DMS153 (cell line): ENCODE data around the gene CCDC88B.
"Not testable (repeated sequence)": the region's sequence is repeated elsewhere in the genome, so short reads cannot be mapped to it uniquely, and the experiment has no call there.

Source experiments
- DNase-seq: peaks from one replicate; lab custom pipeline; 2025; lab: John Stamatoyannopoulos, UW

CCDC88B gene

DNA sequence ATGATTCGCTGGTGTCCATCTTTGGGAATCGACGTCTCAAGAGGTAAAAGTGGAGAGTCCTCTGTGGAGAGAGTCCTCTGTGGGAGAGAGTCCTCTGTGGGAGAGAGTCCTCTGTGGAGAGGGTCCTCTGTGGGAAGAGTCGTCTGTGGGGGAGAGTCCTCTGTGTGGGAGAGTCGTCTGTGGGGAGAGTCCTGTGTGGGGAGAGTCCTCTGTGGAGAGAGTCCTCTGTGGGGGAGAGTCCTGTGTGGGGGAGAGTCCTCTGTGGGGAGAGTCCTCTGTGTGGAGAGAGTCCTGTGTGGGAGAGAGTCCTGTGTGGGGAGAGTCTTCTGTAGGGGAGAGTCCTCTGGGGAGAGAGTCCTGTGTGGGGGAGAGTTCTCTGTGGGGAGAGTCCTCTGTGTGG, 19.0 kb upstream of the CCDC88B start:
- DNase-seq: no peak

DNA sequence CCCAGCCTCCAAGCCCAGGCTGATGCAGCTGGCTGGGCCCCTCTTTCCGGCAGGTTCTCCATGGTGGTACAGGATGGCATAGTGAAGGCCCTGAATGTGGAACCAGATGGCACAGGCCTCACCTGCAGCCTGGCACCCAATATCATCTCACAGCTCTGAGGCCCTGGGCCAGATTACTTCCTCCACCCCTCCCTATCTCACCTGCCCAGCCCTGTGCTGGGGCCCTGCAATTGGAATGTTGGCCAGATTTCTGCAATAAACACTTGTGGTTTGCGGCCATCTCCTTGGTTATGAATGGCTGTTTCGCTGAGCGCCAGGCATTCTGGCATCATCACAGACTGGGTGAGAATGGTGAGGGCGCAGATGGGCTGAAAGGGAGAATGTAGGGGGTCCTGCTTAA, 18.5 kb upstream of the CCDC88B start:
- no peak for DNase-seq

DNA sequence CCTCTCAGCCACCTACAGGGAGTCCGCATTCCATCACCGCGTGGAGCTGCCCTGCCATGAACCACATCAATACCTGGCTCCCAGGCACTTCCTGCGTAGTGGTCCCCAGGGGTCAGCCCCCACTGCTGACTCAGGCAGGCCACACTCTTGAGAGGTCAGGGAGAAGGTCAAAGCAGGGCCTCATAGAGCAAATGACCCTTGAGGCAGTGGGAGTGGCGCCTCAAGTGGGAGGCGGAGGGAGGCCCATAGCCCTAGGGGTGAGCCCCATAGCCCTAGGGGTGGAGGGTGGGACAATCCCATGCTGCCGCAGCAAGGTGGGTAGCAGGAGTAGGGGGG, 17.1 kb upstream of the CCDC88B start:
- DNase-seq: no peak

DNA sequence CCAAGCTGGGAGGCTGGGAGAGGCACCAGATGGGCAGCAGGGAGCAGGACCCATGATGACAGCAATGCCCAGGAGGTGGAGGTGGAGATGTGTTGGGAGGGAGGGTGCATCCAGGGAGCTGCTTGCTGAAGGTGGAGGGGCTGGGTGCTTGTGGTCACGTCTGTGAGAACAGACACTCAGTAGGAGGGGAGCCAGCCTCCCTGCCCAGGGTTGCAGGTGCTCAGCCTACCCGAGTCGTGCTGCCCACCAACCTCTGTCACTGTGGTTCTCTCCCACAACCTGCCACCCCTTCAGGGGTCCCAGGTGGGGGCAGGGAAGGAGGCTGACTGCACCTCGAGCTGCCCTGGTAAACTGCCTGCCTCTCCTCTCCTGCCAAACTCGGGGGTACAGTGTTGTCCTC, 16.6 kb upstream of the CCDC88B start:
- no peak for DNase-seq

DNA sequence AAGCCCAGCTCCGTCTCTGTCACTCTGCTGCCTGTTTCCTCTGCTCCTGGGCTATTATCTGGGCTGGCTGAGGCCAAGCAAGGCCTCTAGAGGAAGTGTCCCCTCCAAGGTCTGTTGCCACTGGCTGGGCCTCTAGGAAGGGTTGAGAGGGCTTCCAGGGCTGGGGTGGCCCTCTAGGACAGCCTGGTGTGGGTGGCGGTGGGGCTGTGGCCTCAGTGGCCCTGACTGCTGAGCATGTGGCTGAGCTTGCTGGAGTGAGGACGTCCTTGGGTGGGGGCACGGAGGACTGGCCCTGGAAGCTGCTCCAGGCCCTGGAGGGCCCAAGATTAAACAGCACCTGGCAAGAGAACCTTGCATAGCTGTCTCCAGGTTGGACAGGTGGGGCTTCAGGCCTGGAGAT, 16.0 kb upstream of the CCDC88B start:
- DNase-seq: not testable (repeated sequence)

DNA sequence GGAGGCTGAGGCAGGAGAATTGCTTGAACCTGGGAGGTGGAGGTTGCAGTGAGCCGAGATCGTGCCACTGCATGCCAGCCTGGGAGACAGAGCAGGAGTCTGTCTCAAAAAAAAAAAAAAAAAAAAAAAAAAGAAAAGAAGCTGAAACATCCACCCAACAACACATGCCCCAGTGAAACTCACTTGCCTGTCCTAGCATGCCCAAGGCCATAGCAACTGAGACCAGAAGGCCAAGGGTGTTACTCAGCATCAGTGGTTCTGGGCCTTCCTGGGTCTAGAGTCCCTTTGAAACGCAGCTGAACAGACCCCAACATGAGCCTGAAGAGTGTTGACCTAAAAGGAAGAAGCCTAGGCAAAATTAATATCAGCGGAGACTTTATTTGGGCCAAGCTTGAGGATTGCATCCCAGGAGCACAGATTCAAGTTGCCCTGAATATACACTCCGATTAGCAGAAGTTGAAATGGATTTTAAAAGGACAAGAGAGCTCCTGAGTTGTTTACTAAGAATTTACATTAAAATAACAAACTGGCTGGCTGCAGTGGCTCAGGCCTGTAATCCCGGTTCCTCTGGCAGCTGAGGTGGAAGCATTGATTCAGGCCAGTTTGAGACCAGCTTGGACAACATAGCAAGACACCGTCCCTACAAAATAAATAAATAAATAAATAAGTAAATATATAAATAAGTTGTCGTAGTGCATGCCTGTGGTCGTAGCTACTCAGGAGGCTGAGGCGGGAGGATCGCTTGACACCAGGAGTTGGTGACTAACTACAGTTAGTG, 15.1 kb upstream of the CCDC88B start:
- DNase-seq: no peak

DNA sequence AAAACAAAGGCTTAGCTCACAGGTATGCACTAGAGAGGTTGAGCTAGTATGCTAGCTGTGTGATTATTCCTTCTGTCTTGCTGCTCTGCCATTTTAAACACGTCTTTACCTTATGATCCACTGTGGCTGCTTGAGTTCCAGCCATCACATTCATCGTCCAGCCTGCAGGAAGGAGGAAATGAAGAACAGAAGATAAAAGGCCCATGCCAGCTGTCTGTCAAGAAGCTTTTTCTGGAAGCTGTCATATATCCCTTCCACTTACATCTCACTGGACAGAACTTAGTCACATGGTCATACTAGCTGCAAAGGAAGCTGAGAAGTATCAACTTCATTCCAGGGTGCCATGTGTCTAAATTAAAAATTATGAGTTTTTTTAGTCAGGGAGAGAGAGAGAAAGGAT, 12.6 kb upstream of the CCDC88B start:
- no peak for DNase-seq

DNA sequence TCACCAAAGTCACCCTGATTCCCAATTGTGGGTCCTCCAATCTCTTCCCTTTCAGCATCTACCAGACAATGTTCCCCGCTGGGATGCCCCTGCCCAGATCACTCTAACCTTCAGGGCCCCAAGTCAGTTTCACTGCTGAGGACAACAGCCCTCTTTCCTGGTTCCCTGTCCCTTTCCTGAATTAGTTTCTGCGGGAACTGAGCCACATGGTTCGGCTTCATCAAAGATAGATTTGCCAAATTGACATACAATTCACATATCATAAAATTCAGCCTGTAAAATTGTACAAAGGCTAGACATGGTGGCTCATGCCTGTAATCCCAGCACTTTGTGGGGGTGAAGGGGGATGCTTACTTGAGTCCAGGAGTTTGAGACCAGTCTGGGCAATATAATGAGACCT, 12.0 kb upstream of the CCDC88B start:
- DNase-seq: no peak

DNA sequence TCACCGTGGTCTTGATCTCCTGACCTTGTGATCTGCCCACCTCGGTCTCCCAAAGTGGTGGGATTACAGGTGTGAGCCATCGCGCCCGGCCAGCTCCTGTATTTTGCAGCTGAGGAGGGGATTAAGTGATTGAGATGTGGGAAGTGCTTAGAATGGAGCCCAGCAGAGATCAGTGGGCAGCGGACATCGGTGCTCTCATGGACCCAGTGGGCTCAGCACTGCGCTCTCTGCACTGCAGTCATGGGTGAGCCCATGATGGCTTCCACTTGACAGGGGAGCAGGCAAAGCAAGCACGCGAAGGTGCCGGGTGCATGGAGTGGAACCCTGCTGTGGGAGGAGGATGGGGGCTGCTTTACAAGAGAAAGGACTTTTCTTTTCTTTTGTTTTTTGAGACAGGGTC, 9.1 kb upstream of the CCDC88B start:
- DNase-seq: no peak

DNA sequence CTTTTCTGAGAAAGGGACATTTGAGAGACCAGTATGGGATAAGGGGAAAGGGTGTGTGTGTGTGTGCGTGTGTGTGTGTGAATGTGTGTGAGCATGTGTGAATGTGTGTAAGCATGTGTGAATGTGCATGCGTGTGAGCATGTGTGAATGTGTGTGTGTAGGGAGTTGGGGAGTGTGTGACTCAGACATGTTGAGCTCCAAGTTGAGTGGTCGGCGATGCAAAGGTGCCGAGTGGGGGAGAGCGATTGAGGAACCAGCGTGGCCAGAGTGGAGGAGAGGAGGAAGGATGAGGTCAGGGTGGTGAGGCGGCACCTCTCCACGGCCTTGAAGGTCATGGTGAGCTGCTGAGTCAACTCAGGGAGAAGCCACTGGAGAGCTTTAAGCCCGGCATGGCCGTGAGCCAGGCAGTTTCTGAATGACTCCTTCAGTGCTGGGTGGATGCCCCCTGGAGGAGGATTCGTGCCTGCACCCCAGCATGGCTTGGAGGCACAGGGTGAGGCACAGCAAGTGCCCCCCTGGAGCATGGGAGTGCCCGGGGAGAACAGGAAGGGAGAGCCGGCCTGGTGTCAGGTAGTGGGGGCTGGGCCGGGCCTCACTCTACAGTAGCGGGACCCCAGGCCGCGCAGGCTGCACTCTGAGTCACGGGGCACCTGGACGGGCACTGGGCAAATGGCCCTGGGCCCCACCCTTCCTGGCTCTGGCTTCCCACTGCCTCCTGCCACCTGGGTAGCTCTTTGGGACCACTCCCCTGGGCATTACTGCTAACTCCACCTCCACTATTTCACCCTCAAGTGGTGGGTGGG, 8.2 kb upstream of the CCDC88B start:
- peak; percentile 70 for DNase-seq

DNA sequence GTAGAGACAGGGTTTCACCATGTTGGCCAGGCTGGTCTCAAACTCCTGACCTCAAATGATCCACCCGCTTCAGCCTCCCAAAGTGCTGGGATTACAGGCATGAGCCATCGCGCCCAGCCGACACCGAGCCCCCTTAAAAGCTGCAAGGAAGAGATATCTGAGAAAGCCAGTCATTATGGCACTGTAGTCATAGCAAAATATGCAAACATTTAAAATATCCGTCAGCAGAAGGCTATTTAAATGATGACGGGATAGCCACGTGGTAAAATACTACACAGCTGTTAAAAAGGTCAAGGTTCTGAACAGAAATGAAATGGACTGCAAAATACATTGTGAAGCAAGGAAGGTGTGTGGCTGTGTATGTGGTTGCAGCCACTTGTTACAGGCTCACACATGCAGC, 6.4 kb upstream of the CCDC88B start:
- DNase-seq: no peak

DNA sequence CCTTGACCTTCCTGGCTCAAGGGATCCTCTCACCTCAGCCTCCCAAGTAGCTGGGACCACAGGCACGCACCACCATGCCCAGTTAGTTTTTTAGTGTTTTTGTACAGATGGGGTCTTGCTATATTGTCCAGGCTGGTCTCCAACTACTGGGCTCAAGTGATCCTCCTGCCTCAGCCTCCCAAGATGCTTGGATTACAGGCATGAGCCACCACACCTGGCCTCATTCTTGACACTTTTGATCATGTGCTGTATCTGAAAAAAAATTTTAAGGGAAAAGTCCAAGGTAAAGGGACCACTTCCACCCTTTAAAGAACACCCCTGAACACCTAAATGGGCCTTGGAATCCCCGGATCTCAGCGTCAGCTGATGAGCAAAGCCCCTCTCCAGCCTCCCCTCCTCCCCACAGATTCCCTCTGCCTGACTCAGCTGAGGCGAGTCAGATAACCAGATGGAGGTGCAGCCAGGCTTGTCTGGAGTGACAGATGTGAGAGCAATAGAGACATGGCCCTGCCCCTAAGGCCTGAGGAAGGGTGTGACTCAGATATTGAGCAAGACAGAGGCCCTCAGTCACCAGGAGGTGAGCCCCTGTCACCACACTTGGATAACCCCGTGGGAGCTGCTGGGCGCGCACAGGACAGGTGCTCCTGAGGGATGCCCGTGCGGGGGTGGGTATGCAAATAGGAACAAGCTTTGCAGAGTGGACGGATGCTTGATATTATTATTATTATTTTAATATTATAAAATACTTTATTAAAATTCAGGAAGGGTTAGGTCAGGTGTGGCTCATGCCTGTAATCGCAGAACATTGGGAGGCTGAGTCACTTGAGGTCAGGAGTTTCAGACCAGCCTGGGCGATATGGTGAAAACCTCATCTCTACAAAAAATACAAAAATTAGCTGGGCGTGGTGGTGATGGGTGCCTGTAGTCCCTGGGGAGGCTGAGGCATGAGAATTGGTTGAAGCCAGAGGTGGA, 5.0 kb upstream of the CCDC88B start:
- peak; percentile 87 for DNase-seq

DNA sequence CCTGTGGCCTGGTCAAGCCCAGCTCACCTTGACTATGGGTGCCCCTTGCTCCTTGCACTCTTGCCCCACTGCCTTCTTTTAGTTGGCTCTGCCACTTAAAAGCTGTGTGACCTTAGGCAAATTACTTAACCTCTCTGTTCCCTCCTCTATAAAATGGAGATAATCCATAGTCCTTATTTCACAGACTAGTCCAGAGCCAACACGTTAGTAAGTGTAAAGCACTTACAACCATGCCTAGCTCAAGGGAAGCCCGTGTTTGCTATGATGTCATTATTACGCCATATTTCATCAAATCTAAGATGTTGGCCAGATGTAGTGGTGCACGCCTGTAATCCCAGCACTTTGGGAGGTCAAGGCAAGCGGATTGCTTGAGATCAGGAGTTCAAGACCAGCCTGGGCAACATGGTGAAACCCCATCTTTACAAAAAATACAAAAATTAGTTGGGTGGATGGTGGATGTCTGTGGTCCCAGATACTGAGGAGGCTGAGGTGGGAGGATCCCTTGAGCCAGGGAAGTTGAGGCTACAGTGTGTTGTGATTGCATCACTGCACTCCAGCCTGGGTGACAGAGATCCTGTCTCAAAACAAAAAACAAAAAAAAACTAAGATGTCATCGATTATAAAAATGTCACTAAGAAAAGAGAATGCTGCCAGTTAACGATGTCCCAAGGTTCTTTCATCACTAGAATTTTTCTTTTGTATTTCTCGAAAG, 2.3 kb upstream of the CCDC88B start:
- DNase-seq: no peak

DNA sequence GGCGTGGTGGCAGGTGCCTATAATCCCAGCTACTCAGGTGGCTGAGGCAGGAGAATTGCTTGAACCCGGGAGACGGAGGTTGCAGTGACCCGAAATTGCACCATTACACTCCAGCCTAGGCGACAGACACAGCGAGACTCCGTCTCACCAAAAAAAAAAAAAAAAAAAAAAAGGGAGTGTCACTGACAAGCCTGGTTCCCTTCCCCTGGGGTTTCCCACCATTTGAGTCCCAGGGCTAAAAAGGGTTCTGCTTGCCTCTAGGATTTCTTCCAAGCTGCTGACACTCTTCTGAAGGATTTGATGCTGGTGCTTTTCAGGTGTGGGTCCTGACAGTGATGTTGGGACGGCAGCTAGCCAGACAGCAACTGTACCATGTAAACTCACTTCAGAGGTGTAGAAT, 1.3 kb upstream of the CCDC88B start:
- no peak for DNase-seq

DNA sequence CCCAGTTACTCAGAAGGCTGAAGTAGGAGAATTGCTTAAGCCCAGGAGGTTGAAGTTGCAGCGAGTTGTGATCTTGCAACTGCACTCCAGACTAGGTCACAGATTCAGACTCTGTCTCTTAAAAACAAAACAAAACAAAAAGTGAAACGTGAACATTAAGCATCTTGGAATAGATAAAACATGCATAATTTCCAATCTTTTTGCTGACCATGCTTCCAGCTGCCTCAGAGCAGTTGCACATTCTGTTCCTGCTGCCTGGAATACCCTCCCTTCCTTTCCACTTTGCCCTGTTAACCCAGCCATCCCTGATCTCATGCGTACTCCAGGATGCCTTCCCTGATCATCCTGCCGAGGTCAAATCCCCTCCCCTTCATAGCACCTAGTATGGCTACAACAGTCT, 718 bp upstream of the CCDC88B start:
- no peak for DNase-seq

DNA sequence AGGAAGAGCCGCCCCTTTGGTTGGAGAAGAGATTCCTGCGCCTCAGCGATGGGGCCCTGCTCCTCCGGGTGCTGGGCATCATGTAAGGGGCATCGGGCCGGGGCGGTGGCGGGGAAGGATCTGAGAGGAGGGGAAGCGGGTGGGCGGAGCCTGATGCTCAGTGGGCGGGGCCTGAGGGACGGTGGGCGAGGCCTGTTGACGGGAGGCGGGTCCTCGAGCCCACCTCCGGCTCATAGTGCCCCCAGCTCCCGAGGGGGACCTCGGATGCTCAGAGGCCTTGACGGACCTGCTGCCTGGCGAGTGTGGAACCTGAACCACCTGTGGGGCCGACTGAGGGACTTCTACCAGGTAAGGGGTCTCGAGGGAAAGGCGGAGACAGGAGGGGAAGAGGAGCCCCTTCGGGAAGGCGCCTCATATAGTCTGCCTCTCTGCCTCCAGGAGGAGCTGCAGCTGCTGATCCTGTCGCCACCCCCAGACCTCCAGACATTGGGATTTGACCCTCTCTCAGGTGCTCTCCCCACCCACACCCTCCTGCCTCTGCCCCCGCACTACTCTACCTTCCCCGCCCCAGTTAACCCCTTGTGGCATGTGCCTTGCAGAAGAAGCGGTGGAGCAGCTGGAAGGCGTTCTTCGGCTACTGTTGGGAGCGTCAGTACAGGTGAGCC, 799 bp downstream of the CCDC88B start:
- DNase-seq: no peak

DNA sequence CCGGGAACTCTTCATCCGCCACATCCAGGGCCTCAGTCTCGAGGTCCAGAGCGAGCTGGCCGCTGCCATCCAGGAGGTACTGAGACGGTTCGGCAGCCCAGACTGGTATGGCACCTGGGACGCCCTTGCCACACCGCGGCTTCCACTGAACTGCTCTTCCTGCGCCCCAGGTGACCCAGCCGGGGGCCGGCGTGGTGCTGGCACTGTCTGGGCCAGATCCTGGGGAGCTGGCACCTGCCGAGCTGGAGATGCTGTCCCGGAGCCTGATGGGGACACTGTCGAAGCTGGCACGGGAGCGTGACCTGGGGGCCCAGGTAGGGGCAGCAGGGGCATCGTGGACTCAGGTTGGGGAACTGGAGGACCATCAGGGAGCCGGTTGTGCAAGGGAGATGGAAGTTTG, 1.4 kb downstream of the CCDC88B start:
- no peak for DNase-seq

DNA sequence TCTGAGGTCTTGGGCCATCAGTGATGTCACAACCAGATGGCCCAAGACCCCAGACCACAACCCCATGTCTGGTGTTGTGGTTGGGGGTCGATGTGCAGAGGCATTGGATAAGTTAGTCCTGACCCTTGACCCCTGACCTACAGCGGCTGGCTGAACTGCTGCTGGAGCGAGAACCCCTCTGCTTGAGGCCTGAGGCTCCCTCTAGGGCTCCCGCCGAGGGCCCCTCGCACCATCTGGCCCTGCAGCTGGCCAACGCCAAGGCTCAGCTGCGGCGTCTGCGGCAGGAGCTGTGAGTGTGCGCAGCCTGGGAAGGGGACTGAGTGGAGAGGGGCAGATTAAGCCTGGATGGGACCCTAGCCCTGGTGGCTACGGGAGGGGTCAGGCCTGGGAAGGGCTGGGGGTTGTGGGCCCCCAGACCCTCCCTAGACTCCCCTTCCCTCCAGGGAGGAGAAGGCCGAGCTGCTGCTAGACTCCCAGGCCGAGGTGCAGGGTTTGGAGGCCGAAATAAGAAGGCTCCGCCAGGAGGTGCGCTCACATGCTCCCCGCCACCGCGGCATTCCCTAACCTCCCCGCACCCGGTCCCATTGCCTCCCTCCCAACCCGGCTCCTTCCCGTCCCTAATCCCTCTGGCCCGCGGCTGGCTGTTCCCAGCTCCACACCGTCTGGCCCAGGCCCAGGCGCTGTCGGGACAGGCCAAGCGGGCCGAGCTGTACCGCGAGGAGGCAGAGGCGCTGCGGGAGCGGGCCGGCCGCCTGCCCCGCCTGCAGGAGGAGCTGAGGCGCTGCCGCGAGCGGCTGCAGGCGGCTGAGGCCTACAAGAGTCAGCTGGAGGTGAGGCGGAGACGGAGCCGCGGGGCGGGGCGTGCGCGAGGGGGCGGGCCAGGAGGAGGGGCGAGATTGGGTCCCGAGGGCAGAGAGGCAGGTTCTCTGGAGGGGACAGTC, 2.1 kb downstream of the CCDC88B start:
- DNase-seq: peak; percentile 73

DNA sequence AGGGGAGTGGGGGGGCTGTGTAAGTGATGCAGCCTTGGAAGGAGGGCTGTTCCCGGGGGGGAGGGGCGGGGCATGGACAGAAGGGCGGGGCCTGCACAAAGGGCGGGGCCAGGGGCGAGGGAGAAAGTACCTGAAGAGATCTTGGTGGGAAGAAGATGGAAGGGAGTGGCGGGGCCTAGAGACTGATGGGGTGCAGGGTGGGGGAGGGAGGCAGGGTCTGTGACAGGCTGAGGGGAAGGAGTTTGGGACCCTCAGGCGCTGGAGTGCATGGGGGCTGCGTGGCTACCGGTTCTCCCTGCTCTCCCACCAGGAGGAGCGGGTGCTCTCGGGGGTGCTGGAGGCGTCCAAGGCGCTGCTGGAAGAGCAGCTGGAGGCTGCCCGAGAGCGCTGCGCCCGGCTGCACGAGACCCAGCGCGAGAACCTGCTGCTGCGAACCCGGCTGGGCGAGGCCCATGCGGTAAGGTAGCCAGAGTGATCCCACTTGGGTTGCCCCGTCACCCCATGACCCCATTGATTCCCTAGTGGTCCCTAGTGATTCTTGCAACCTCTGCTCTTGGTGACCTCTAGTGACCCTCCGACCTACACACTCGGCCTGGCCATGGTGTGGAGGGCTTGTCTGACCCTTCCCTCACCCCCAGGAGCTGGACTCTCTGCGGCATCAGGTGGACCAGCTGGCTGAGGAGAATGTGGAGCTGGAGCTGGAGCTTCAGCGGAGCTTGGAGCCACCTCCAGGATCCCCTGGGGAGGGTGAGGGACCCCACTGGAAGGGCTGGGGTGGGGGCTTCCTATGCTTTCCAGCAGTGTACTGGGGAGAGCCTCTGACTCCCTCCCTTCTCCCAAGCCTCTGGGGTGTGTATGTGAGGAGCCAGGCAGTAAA, 3.1 kb downstream of the CCDC88B start:
- no peak for DNase-seq
